A673 (cell line): Measurements from ENCODE around the gene BAIAP2. TPM values are rescaled to one million over a fixed set of nuclear protein-coding genes. Genes with fewer than 3 reads are reported as not detected.

Source experiments
- BruUV-seq: library from RNA; stranded (reverse); fragments of 400-500 nt; replicated peaks from 2 replicates; lab custom pipeline; 2021; lab: Mats Ljungman, UMichigan
- CTCF ChIA-PET: fragments of 300-600 bp; sonication (Branson Sonifier 250); formaldehyde crosslinking; loops from one replicate; lab custom pipeline; 2022; ENCODE audit warnings: antibody characterized with exemption; lab: Charles Lee
- POLR2A ChIA-PET: fragments of 300-600 bp; sonication (Branson Sonifier 250); formaldehyde crosslinking; loops from one replicate; lab custom pipeline; 2022; ENCODE audit warnings: antibody characterized with exemption; ENCODE audit not compliant: low non-redundant PET; lab: Charles Lee
- DNase-seq: peaks from one replicate; pipeline ENCODE4 v3.0.0-alpha.2; 2015; ENCODE audit warnings: low spot score
- H3K27ac ChIP-seq: fragments of 200-600 bp; sonication (generic); 2 replicates; pipeline ENCODE4 v1.5.1; 2016; ENCODE audit warnings: mixed run types, low read depth, mild to moderate bottlenecking, mixed read lengths, antibody characterized with exemption, low read length; ENCODE audit not compliant: poor library complexity, severe bottlenecking
- H3K27me3 ChIP-seq: fragments of 200-600 bp; sonication (generic); replicated peaks from 2 replicates; pipeline ENCODE4 v1.6.1; 2017; ENCODE audit warnings: mixed run types, low read depth, mild to moderate bottlenecking, mixed read lengths, antibody characterized with exemption, low read length; ENCODE audit not compliant: insufficient read depth, poor library complexity
- H3K36me3 ChIP-seq: fragments of 200-600 bp; sonication (generic); 2 replicates; pipeline ENCODE4 v1.6.1; 2016; ENCODE audit warnings: mixed run types, mild to moderate bottlenecking, mixed read lengths, antibody characterized with exemption, low read length; ENCODE audit not compliant: insufficient read depth, poor library complexity, severe bottlenecking
- H3K4me1 ChIP-seq: fragments of 200-600 bp; sonication (generic); 2 replicates; pipeline ENCODE4 v1.6.1; 2017; ENCODE audit warnings: mixed run types, mild to moderate bottlenecking, mixed read lengths, antibody characterized with exemption, low read length; ENCODE audit not compliant: insufficient read depth, poor library complexity, severe bottlenecking
- H3K4me3 ChIP-seq: fragments of 200-600 bp; sonication (generic); 2 replicates; pipeline ENCODE4 v1.5.1; 2016; ENCODE audit warnings: low read depth, mixed run types, mild to moderate bottlenecking, mixed read lengths, low read length; ENCODE audit not compliant: poor library complexity, severe bottlenecking
- H3K9me3 ChIP-seq: fragments of 200-600 bp; sonication (generic); 2 replicates; pipeline ENCODE4 v1.6.1; 2016; ENCODE audit warnings: mixed run types, low read depth, mild to moderate bottlenecking, mixed read lengths, antibody characterized with exemption, low read length; ENCODE audit not compliant: poor library complexity, severe bottlenecking
- EZH2 ChIP-seq: fragments of 200-600 bp; sonication (generic); IDR thresholded peaks from 2 replicates; pipeline ENCODE4 v1.6.1; 2017; ENCODE audit warnings: borderline replicate concordance, low read depth, mild to moderate bottlenecking, mixed read lengths, antibody characterized with exemption, low read length; ENCODE audit not compliant: poor library complexity, severe bottlenecking
- intact Hi-C: fragments of 100-400 bp; cut with micrococcal nuclease; formaldehyde crosslinking; loops from one replicate; pipeline ENCODE4 v1.10.0; 2022; ENCODE audit not compliant: unreplicated experiment
- total RNA-seq: library from RNA; stranded (reverse); gene quantifications from 2 replicates; pipeline ENCODE4 v1.2.3, GENCODE V29; 2021
- TF ChIP-seq, protein P1 (sequence below): fragments of 300-800, 200-600 bp; sonication (generic); conservative IDR thresholded peaks from 2 replicates; pipeline ENCODE4 v1.5.1; 2017; ENCODE audit warnings: low read depth, mild to moderate bottlenecking, antibody characterized with exemption, low read length, moderate library complexity, mixed read lengths

Gene BAIAP2
- total RNA-seq, 1 experiment from 2014 or later = 51.6 TPM

DNA sequence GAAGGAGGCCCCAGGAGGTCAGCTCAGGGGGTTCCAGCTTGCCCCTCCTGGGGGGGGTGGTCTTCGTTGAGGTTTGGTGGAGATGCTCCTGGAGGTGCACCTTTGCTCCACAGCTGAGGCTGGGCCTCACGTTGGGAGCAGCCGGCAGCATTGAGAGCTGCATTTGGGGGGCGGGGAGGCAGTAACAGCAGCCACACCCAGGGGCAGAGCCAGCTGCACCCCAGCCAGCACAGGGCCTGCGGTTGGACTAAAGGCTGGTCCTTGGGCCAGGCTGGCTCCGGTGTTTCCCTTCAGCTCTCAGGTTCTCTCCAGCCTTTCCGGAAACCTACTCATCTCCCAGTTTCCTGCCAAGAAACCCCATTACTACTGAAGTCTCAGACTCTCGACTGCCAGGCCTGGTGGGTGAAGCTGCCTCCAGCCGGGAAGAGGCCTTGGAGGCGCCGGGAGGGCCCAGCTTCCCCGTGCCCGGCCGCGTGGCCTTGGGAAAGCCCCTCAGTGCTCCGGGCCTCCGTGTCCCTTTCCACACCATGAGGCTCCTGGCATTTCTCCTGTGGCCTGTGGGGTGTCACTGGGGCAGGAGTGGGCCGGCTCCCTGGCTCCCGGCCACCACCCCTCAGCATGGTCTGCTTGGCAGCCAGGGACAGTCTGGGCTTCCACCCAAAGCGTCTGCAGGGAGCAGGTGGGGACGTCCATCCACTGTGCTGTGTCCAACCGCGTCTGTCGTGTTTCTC, 14.0 kb upstream of the BAIAP2 start:
- POLR2A ChIA-PET = no interaction called here
- BruUV-seq = no TSS peak
- no peak for DNase-seq
- CTCF ChIA-PET = interaction anchor here (1.2 to 1.3 kb wide), 2 partner anchors 77 to 81 kb away, joined by 3 read pairs; no protein-coding TSS in a partner anchor
- H3K27ac ChIP-seq = no peak overlapping the region
- TF ChIP-seq, protein P1, sequence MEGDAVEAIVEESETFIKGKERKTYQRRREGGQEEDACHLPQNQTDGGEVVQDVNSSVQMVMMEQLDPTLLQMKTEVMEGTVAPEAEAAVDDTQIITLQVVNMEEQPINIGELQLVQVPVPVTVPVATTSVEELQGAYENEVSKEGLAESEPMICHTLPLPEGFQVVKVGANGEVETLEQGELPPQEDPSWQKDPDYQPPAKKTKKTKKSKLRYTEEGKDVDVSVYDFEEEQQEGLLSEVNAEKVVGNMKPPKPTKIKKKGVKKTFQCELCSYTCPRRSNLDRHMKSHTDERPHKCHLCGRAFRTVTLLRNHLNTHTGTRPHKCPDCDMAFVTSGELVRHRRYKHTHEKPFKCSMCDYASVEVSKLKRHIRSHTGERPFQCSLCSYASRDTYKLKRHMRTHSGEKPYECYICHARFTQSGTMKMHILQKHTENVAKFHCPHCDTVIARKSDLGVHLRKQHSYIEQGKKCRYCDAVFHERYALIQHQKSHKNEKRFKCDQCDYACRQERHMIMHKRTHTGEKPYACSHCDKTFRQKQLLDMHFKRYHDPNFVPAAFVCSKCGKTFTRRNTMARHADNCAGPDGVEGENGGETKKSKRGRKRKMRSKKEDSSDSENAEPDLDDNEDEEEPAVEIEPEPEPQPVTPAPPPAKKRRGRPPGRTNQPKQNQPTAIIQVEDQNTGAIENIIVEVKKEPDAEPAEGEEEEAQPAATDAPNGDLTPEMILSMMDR = no peak
- TF ChIP-seq EZH2 = no peak
- H3K36me3 ChIP-seq = no peaks in the 10 kb centered on the region
- H3K4me3 ChIP-seq = no peak overlapping the region
- no peaks in the 10 kb centered on the region for H3K9me3 ChIP-seq
- peaks cover 18% of the 10 kb centered on the region for H3K4me1 ChIP-seq
- intact Hi-C loops = no loop called here
- H3K27me3 ChIP-seq = no peaks in the 10 kb centered on the region

DNA sequence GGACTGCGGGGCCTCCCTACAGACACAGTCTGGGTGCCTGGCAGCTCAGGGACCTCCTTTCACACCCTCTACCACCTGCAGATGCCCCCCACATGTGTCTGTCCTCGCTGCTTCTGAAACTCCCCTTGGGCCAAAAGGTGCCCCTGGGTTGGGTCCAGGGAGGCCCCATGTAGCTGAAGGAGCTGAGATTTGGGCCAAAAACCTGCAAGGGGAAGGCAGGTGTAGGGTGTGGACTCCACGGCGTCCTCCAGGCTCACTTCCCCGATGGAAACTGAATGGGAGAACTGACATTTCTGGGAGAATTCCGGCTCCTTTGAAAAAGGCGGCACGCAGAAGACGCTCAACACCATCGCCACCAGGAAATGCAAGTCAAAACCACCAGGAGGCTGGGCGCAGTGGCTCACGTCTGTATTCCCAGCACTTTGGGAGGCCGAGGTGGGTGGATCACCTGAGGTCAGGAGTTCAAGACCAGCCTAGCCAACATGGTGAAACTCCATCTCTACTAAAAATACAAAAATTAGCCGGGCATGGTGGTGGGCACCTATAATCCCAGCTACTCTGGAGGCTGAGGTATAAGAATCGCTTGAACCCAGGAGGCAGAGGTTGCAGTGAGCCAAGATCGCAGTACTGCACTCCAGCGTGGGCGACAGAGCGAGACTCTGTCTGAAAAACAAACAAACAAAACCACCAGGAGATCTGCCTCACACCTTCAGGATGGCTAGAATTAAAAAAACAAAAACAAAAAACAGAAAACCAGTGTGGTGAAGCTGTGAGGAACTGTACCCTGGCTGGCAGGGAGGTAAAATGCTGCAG, 13.2 kb upstream of the BAIAP2 start:
- Histone ChIP-seq H3K27ac (no peak overlapping the region), H3K9me3 (no peaks in the 10 kb centered on the region), H3K27me3 (no peaks in the 10 kb centered on the region), H3K36me3 (no peaks in the 10 kb centered on the region), H3K4me1 (peaks cover 18% of the 10 kb centered on the region), H3K4me3 (no peak overlapping the region)
- DNase-seq = no peak
- intact Hi-C loops = no loop called here
- POLR2A ChIA-PET = no interaction called here
- CTCF ChIA-PET = no interaction called here
- no TSS peak for BruUV-seq
- TF ChIP-seq, protein P1 = no peak
- no peak for TF ChIP-seq EZH2

DNA sequence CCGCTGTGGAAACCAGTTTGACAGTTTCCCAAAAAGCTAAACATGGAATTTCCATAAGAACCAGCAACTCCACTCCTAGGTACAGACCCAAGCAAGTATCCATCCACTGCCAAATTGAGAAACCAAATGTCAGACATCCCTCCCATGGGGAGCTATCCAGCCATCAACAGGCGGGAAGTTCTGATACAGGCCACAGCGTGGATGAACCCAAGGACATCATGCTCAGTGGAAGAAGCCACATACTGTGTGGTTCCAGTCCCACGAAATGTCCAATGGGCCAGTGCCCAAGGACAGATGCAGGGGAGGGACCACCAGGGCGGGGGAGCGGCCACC, 12.6 kb upstream of the BAIAP2 start:
- Histone ChIP-seq H3K9me3 (no peaks in the 10 kb centered on the region), H3K27ac (no peak overlapping the region), H3K4me3 (no peak overlapping the region), H3K27me3 (no peaks in the 10 kb centered on the region), H3K4me1 (peaks cover 19% of the 10 kb centered on the region), H3K36me3 (no peaks in the 10 kb centered on the region)
- POLR2A ChIA-PET = no interaction called here
- DNase-seq = no peak
- CTCF ChIA-PET = no interaction called here
- TF ChIP-seq, protein P1 = no peak
- TF ChIP-seq EZH2 = no peak
- intact Hi-C loops = no loop called here
- no TSS peak for BruUV-seq
